CD4-positive, alpha-beta T cell treated with Interleukin-15 for 4 hours (primary cell): Measurements from ENCODE around the gene CACNG6.

Experiments used
- DNase-seq: peaks from one replicate; pipeline ENCODE4 v3.0.0-alpha.2; 2020; ENCODE audit warnings: low spot score

CACNG6 gene

GRCh38 chr19:54045771-54046170, 54.3 kb downstream of the CACNG6 start:
- no peak for DNase-seq

- no peak for DNase-seq
Observed at GRCh38 chr19:54047616-54048015, 56.2 kb downstream of the CACNG6 start.
